OCI-LY3 (cell line): Measurements from ENCODE around the gene AUTS2.

Source experiments
- H2AFZ ChIP-seq: fragments of 200-600, 300-600 bp; shearing (Covaris generic); 2 replicates; pipeline ENCODE4 v1.6.0; 2014; ENCODE audit warnings: antibody characterized with exemption, low read depth, low read length
- H3K27ac ChIP-seq: fragments of 200-600, 300-600 bp; sonication (generic); 2 replicates; pipeline ENCODE4 v1.5.1; 2014; ENCODE audit warnings: mild to moderate bottlenecking, low read length, moderate library complexity, mixed read lengths
- H3K27me3 ChIP-seq: fragments of 200-600, 300-600 bp; sonication (generic); 2 replicates; pipeline ENCODE4 v1.6.1; 2014; ENCODE audit warnings: low read depth, low read length, mixed read lengths
- H3K36me3 ChIP-seq: fragments of 200-600, 300-600 bp; sonication (generic); replicated peaks from 2 replicates; pipeline ENCODE3; 2014; ENCODE audit warnings: low read depth, low read length, mixed read lengths
- H3K4me1 ChIP-seq: fragments of 300-600, 200-600 bp; sonication (generic); 2 replicates; pipeline ENCODE4 v1.6.1; 2014; ENCODE audit warnings: low read length, mixed read lengths
- H3K4me2 ChIP-seq: fragments of 200-600, 300-600 bp; sonication (generic); 2 replicates; pipeline ENCODE4 v1.6.1; 2014; ENCODE audit warnings: low read length, mixed read lengths
- H3K4me3 ChIP-seq: fragments of 300-600, 200-600 bp; sonication (generic); 2 replicates; pipeline ENCODE4 v1.5.1; 2014; ENCODE audit warnings: antibody characterized with exemption, mild to moderate bottlenecking, low read length, moderate library complexity
- H3K79me2 ChIP-seq: fragments of 300-600, 200-600 bp; shearing (Covaris generic); 2 replicates; pipeline ENCODE4 v1.6.1; 2014; ENCODE audit warnings: mild to moderate bottlenecking, low read length, mixed read lengths
- H3K9ac ChIP-seq: fragments of 300-600, 200-600 bp; shearing (Covaris generic); 2 replicates; pipeline ENCODE4 v1.6.0; 2014; ENCODE audit warnings: mild to moderate bottlenecking, low read length, moderate library complexity
- H3K9me3 ChIP-seq: fragments of 200-600, 300-600 bp; shearing (Covaris generic); 2 replicates; pipeline ENCODE4 v1.6.1; 2014; ENCODE audit warnings: low read length, mixed read lengths; ENCODE audit not compliant: insufficient read depth
- H4K20me1 ChIP-seq: fragments of 200-600, 300-600 bp; sonication (generic); 2 replicates; pipeline ENCODE4 v1.6.1; 2016; ENCODE audit warnings: low read length, mixed read lengths; ENCODE audit not compliant: insufficient read depth
- CTCF ChIP-seq: fragments of 200-600, 300-600 bp; sonication (generic); IDR thresholded peaks from 2 replicates; pipeline ENCODE4 v1.5.1; 2014; ENCODE audit warnings: antibody characterized with exemption, low read length, low read depth
- EZH2phosphoT487 ChIP-seq: fragments of 200-600 bp; shearing (Covaris generic); IDR thresholded peaks from 2 replicates; pipeline ENCODE4 v1.6.1; 2018; ENCODE audit warnings: antibody characterized with exemption, mixed run types, low read depth

The AUTS2 gene

GRCh38 chr7:69860941-69861622 is 262.8 kb downstream of the AUTS2 start:
- TF ChIP-seq CTCF (no peak), EZH2phosphoT487 (no peak)
- Histone ChIP-seq H3K27me3 (0 out of 2 replicates have a peak, but pooled peaks cover 5% of the 10 kb centered on the region), H4K20me1 (no peaks in the 10 kb centered on the region), H3K4me2 (no peak overlapping the region), H3K9me3 (no peaks in the 10 kb centered on the region), H3K4me1 (no peaks in the 10 kb centered on the region), H3K9ac (no peak overlapping the region), H3K4me3 (no peak overlapping the region), H3K27ac (no peak overlapping the region), H2AFZ (no peak overlapping the region), H3K79me2 (no peaks in the 10 kb centered on the region), H3K36me3 (no peaks in the 10 kb centered on the region)

GRCh38 chr7:69862413-69863064 is 264.3 kb downstream of the AUTS2 start:
- no peak overlapping the region for H3K27ac ChIP-seq
- TF ChIP-seq EZH2phosphoT487 (no peak), CTCF (no peak)
- no peak overlapping the region for H3K4me3 ChIP-seq
- no peaks in the 10 kb centered on the region for H3K4me1 ChIP-seq
- H4K20me1 ChIP-seq: no peaks in the 10 kb centered on the region
- no peak overlapping the region for H2AFZ ChIP-seq
- H3K27me3 ChIP-seq: 0 out of 2 replicates have a peak, but pooled peaks cover 7% of the 10 kb centered on the region
- H3K79me2 ChIP-seq: no peaks in the 10 kb centered on the region
- H3K4me2 ChIP-seq: no peak overlapping the region
- no peak overlapping the region for H3K9ac ChIP-seq
- H3K9me3 ChIP-seq: no peaks in the 10 kb centered on the region
- no peaks in the 10 kb centered on the region for H3K36me3 ChIP-seq

GRCh38 chr7:69864274-69864673 is 266.0 kb downstream of the AUTS2 start:
- Histone ChIP-seq H3K79me2 (no peaks in the 10 kb centered on the region), H3K4me2 (no peak overlapping the region), H3K4me3 (no peak overlapping the region), H3K4me1 (no peaks in the 10 kb centered on the region), H3K9ac (no peak overlapping the region), H4K20me1 (no peaks in the 10 kb centered on the region), H3K9me3 (no peaks in the 10 kb centered on the region), H3K27me3 (0 out of 2 replicates have a peak, but pooled peaks cover 4% of the 10 kb centered on the region), H3K27ac (no peak overlapping the region), H3K36me3 (no peaks in the 10 kb centered on the region), H2AFZ (no peak overlapping the region)
- TF ChIP-seq EZH2phosphoT487: no peak
- TF ChIP-seq CTCF: no peak

- Histone ChIP-seq H3K4me3 (no peak overlapping the region), H3K27ac (no peak overlapping the region), H3K36me3 (no peaks in the 10 kb centered on the region), H3K4me1 (no peaks in the 10 kb centered on the region), H4K20me1 (no peaks in the 10 kb centered on the region), H3K9ac (no peak overlapping the region), H3K4me2 (no peak overlapping the region), H3K27me3 (0 out of 2 replicates have a peak, but pooled peaks cover 4% of the 10 kb centered on the region), H3K9me3 (no peaks in the 10 kb centered on the region), H2AFZ (no peak overlapping the region), H3K79me2 (no peaks in the 10 kb centered on the region)
- TF ChIP-seq EZH2phosphoT487: no peak
- TF ChIP-seq CTCF: no peak
Observed at GRCh38 chr7:69864822-69865221, 266.5 kb downstream of the AUTS2 start.
